Right atrium auricular region (tissue), 2 donors: ENCODE measurements around the gene SECISBP2L. TPM values are rescaled to one million over a fixed set of nuclear protein-coding genes. Genes with fewer than 3 reads are reported as not detected.

ENCODE experiments used
- DNase-seq: peaks from one replicate; pipeline ENCODE4 v3.0.0-alpha.2; 2019; ENCODE audit warnings: low spot score
- H3K27ac ChIP-seq, 2 donors: fragments of 200-600 bp; sonication (generic); 1 replicate in 1 of 2; 2 replicates in 1 of 2; pipeline ENCODE4 v1.5.1; 2016 to 2019
- H3K27me3 ChIP-seq, 2 donors: fragments of 200-600 bp; sonication (generic); one replicate each; pipeline versions ENCODE4 v1.5.1 to v1.6.0; 2017 to 2019
- H3K36me3 ChIP-seq: fragments of 200-600 bp; sonication (generic); one replicate; pipeline ENCODE4 v1.5.1; 2016
- H3K4me1 ChIP-seq, 2 donors: fragments of 200-600 bp; sonication (generic); one replicate each; pipeline versions ENCODE4 v1.5.1 to v1.6.0; 2017 to 2019
- H3K4me3 ChIP-seq, 2 donors: fragments of 200-600 bp; sonication (generic); 1 replicate in 1 of 2; 2 replicates in 1 of 2; pipeline ENCODE4 v1.5.1; 2017 to 2019; ENCODE audit warnings: mild to moderate bottlenecking in 1 of 2, moderate library complexity in 1 of 2
- H3K9me3 ChIP-seq, 2 donors: fragments of 200-600 bp; sonication (generic); one replicate each; pipeline ENCODE4 v1.5.1; 2019
- total RNA-seq, 2 donors: library from RNA; depleted of rRNA; stranded (reverse); fragments of >200 nt; gene quantifications; one replicate each; pipeline ENCODE4 v1.1.0, GENCODE V29; 2016
- TF ChIP-seq, protein P1 (sequence below), 2 donors: fragments of 200-600 bp; sonication (generic); IDR thresholded peaks; one replicate each; pipeline ENCODE4 v1.5.1; 2019; ENCODE audit warnings: antibody characterized with exemption in 2 of 2

Gene SECISBP2L
- total RNA-seq, 2 donors from 2014 or later = 21.8 to 23.0 TPM

DNA sequence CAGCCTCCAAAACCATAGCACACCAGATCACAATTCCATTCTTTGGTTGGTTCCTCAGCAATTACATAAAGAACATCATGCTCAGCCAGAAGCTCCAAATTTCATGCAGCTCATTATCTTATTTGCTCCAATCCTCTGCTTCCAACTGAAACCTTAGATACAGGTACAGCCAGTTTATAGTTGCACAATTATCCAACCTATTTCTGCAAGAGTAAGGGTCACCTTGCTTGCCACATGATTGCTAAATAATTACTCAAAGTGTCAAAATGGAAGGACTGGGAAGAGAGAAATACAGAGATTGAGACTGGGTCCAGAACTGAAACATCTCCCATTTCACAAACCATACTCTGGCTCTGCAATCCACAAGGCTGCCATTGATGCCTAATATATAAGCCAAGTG is 59.1 kb downstream of the SECISBP2L start:
- TF ChIP-seq, protein P1, sequence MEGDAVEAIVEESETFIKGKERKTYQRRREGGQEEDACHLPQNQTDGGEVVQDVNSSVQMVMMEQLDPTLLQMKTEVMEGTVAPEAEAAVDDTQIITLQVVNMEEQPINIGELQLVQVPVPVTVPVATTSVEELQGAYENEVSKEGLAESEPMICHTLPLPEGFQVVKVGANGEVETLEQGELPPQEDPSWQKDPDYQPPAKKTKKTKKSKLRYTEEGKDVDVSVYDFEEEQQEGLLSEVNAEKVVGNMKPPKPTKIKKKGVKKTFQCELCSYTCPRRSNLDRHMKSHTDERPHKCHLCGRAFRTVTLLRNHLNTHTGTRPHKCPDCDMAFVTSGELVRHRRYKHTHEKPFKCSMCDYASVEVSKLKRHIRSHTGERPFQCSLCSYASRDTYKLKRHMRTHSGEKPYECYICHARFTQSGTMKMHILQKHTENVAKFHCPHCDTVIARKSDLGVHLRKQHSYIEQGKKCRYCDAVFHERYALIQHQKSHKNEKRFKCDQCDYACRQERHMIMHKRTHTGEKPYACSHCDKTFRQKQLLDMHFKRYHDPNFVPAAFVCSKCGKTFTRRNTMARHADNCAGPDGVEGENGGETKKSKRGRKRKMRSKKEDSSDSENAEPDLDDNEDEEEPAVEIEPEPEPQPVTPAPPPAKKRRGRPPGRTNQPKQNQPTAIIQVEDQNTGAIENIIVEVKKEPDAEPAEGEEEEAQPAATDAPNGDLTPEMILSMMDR (IDR thresholded peaks at IDR 0.05) = no peak
- H3K4me1 ChIP-seq = peaks cover 0 to 19% of the 10 kb centered on the region in 2 donors
- no peaks in the 10 kb centered on the region for H3K9me3 ChIP-seq
- H3K27me3 ChIP-seq = no peaks in the 10 kb centered on the region
- no peak overlapping the region for H3K4me3 ChIP-seq
- no peak overlapping the region for H3K27ac ChIP-seq
- peaks cover 9% of the 10 kb centered on the region for H3K36me3 ChIP-seq
- no peak for DNase-seq

DNA sequence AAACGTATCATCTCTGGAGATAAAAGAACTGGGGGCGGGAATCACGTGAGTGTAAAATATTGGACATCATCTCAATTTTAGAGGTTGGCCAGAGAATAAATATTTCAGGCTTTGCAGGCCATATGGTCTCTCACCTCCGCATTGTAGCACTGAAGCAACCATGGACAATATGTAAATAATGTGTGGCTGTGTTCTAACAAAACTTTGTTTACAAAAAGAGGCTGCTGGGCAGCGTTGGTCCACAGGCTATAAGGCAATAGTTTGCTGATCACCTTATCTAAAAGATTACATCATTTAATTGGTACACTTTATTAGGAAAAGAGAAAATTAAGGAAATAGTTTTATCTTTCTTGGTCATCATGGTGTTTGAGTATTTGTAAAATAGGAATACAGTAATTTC is 60.0 kb downstream of the SECISBP2L start:
- Histone ChIP-seq H3K4me3 (no peak overlapping the region), H3K27me3 (no peaks in the 10 kb centered on the region), H3K4me1 (peaks cover 0 to 19% of the 10 kb centered on the region in 2 donors), H3K9me3 (no peaks in the 10 kb centered on the region), H3K36me3 (peaks cover 5% of the 10 kb centered on the region), H3K27ac (no peak overlapping the region)
- DNase-seq = no peak
- TF ChIP-seq, protein P1 (IDR thresholded peaks at IDR 0.05) = no peak

DNA sequence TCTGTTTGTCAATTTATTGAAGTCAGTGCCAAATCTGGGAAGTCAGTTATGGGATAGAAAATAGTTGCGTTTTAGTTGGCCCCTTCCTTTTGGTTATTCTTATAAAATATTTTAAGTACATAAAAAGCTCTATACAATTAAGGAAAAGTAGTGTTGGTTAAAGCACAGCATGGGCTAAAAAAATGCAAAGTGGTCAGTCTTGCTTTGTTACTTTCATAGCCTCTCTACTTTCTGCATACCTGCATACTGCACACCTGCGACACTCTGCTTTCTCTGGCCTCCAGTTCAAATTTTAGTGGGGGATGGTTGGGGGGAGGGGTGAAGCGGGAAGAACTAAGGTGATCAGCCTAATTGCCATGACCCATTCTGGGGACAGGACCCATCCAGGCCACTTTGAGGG is 60.7 kb downstream of the SECISBP2L start:
- H3K27ac ChIP-seq = peak overlapping the region in 1 of 2 donors; percentile 23

DNA sequence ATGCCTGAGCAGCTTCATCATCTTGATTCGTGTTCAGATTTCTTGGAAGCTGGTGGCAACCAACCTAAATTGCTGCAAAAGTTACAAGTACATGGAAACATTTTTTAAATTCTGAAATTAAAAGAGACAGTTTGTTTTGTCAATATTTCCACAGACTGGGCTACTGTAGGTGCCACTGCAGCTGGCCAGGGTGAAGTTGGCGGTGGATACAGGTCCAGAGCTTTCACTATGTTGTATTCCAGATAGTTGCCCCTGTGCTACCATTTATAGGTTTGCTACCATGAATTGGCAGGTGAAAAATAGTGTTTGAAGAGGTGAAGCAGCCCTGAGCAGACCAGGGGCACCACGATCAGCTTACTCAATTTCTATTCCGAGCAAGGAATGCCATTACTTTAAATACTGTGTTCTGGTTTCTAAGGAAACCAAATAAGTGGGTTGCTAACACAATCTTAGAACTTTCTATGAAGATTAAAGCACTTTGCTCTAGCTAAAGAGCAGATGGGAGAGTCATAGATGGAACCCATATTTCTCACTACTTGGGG is 61.4 kb downstream of the SECISBP2L start:
- TF ChIP-seq, protein P1 (IDR thresholded peaks at IDR 0.05) = no peak
- H3K27ac ChIP-seq = peak overlapping the region in 1 of 2 donors; percentile 23

More for the DNA sequence above, 60.7 kb downstream of the SECISBP2L start:
- H3K9me3 ChIP-seq = no peaks in the 10 kb centered on the region
- no peak overlapping the region for H3K4me3 ChIP-seq
- H3K27me3 ChIP-seq = no peaks in the 10 kb centered on the region
- TF ChIP-seq, protein P1 (IDR thresholded peaks at IDR 0.05) = no peak
- H3K36me3 ChIP-seq = peaks cover 5% of the 10 kb centered on the region
- H3K4me1 ChIP-seq = peaks cover 0 to 19% of the 10 kb centered on the region in 2 donors
- no peak for DNase-seq

DNA sequence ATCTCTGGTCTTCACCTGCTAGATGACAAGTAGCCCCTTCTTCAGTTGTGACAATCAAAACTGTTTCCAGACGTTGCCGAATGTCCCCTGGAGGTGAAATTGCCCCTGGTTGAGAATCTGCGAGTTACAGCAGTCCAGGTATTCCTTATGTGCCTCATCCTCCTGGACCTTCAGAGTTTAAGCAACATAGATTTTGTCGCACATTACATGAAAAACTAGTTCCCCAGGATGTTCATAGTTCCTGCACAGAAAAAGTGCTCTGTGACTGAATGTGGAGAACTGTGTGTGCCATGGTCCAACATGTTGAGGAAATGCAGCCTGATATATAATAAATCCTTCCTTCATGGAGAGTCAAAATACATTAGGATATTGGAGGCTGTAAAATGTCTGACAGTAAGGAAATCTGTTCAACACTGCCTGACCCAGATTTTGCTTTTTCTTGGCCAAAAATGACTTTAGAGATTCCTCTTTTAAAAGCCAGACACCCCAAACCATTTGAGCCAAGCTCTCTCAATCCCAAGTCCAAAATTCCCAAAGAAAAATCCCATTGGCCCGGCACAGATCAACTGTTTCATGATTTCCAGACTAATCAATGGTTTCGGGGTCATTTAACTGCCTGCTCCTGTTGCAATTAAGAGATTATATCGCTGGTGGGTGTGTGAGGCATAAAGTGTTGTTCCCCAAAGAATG is 62.1 kb downstream of the SECISBP2L start:
- TF ChIP-seq, protein P1 (IDR thresholded peaks at IDR 0.05) = no peak
- H3K4me3 ChIP-seq = no peak overlapping the region
- no peaks in the 10 kb centered on the region for H3K36me3 ChIP-seq
- H3K27me3 ChIP-seq = no peaks in the 10 kb centered on the region
- DNase-seq = no peak
- peak overlapping the region in 1 of 2 donors; percentile 23 for H3K27ac ChIP-seq
- no peaks in the 10 kb centered on the region for H3K9me3 ChIP-seq
- peaks cover 0 to 19% of the 10 kb centered on the region in 2 donors for H3K4me1 ChIP-seq

More for the DNA sequence above, 61.4 kb downstream of the SECISBP2L start:
- Histone ChIP-seq H3K9me3 (no peaks in the 10 kb centered on the region), H3K36me3 (peaks cover 1% of the 10 kb centered on the region), H3K27me3 (no peaks in the 10 kb centered on the region), H3K4me1 (peaks cover 0 to 19% of the 10 kb centered on the region in 2 donors), H3K4me3 (no peak overlapping the region)
- DNase-seq = no peak
